H1 (cell line): ENCODE results near the gene ABL2. TPM values are rescaled to one million over a fixed set of nuclear protein-coding genes. Genes with fewer than 3 reads are reported as not detected.

ENCODE experiments used
- CTCF ChIA-PET: fragments of 300-600 bp; sonication (Branson Sonifier 250); formaldehyde crosslinking; loops from one replicate; lab custom pipeline; 2021; ENCODE audit not compliant: partially characterized antibody; lab: Charles Lee
- POLR2A ChIA-PET: fragments of 300-600 bp; sonication (Branson Sonifier 250); formaldehyde crosslinking; loops from one replicate; lab custom pipeline; 2021; ENCODE audit warnings: inconsistent platforms; ENCODE audit not compliant: partially characterized antibody; lab: Charles Lee
- DNase-seq, 2 experiments: peaks; one replicate each; pipeline versions ENCODE4 v3.0.0 to v3.0.0-alpha.2; 2010 to 2022; ENCODE audit warnings: low spot score in 2 of 2, low read depth in 1 of 2, mixed read lengths in 1 of 2
- FAIRE-seq: peaks from 2 replicates; lab custom pipeline; 2011; peaks lifted over from hg19 to GRCh38; lab: Jason Lieb, UNC
- H2AFZ ChIP-seq: 2 replicates; pipeline ENCODE4 v1.8.1; 2012; ENCODE audit warnings: low read length, inconsistent platforms
- H2AK5ac ChIP-seq: 2 replicates; pipeline ENCODE4 v1.6.1; 2013; ENCODE audit warnings: low read depth, low read length
- H2BK120ac ChIP-seq: replicated peaks from 2 replicates; pipeline ENCODE3; 2013; ENCODE audit warnings: low read depth, low read length, inconsistent platforms
- H2BK12ac ChIP-seq: 2 replicates; pipeline ENCODE4 v1.6.1; 2013; ENCODE audit warnings: low read depth, low read length
- H2BK15ac ChIP-seq: 2 replicates; pipeline ENCODE4 v1.6.1; 2013; ENCODE audit warnings: low read length
- H2BK20ac ChIP-seq: 2 replicates; pipeline ENCODE4 v1.6.1; 2013; ENCODE audit warnings: low read length
- H2BK5ac ChIP-seq: 2 replicates; pipeline ENCODE4 v1.6.1; 2013; ENCODE audit warnings: low read depth, low read length
- H3K14ac ChIP-seq: 2 replicates; pipeline ENCODE4 v1.6.1; 2013; ENCODE audit warnings: inconsistent platforms; ENCODE audit not compliant: insufficient read length
- H3K18ac ChIP-seq: 2 replicates; pipeline ENCODE4 v1.6.1; 2013; ENCODE audit warnings: low read length; ENCODE audit errors: extremely low read depth
- H3K23ac ChIP-seq: 2 replicates; pipeline ENCODE4 v1.6.1; 2013; ENCODE audit warnings: inconsistent platforms; ENCODE audit not compliant: insufficient read length
- H3K23me2 ChIP-seq: 2 replicates; pipeline ENCODE4 v1.6.1; 2013; ENCODE audit warnings: low read depth, low read length
- H3K27ac ChIP-seq: 2 replicates; pipeline ENCODE4 v1.6.1; 2011; ENCODE audit warnings: low read depth, low read length, inconsistent platforms
- H3K27me3 ChIP-seq, 4 experiments: replicated peaks in 1 of 4; 1 replicate in 1 of 4; 2 replicates in 3 of 4; pipeline versions ENCODE4 v1.6.1 to v1.8.1; 2011 to 2013; ENCODE audit warnings: low read length in 3 of 4, mild to moderate bottlenecking in 3 of 4, inconsistent platforms in 2 of 4, mixed read lengths in 2 of 4, moderate library complexity in 1 of 4; ENCODE audit not compliant: control insufficient read depth in 3 of 4, insufficient read depth in 3 of 4; ENCODE audit errors: extremely low read depth in 1 of 4
- H3K36me3 ChIP-seq, 4 experiments: 2 replicates each; pipeline versions ENCODE4 v1.6.1 to v1.8.1; 2011 to 2013; ENCODE audit warnings: mild to moderate bottlenecking in 4 of 4, low read length in 3 of 4, moderate library complexity in 2 of 4, control low read depth in 1 of 4, inconsistent platforms in 1 of 4; ENCODE audit not compliant: insufficient read depth in 4 of 4, control insufficient read depth in 2 of 4
- H3K4ac ChIP-seq: replicated peaks from 2 replicates; pipeline ENCODE3; 2013; ENCODE audit warnings: low read length, low read depth, mixed read lengths, inconsistent platforms; ENCODE audit not compliant: insufficient read length
- H3K4me1 ChIP-seq, 4 experiments: replicated peaks in 1 of 4; 1 replicate in 1 of 4; 2 replicates in 3 of 4; pipeline versions ENCODE4 v1.6.1 to v1.8.1; 2011 to 2013; ENCODE audit warnings: low read length in 3 of 4, inconsistent platforms in 2 of 4, mixed read lengths in 1 of 4; ENCODE audit not compliant: insufficient read depth in 4 of 4, control insufficient read depth in 3 of 4
- H3K4me2 ChIP-seq, 2 experiments: 2 replicates each; pipeline versions ENCODE4 v1.6.1 to v1.8.1; 2011 to 2013; ENCODE audit warnings: low read depth in 2 of 2, low read length in 2 of 2, control low read depth in 1 of 2, inconsistent platforms in 1 of 2, mild to moderate bottlenecking in 1 of 2; ENCODE audit not compliant: insufficient read depth in 1 of 2
- H3K4me3 ChIP-seq, 4 experiments: fragments of 200-600, 300-600 bp in 1 of 4; sonication (generic), shearing (Covaris generic), sonication (Bioruptor Twin) in 1 of 4; 2 replicates each; pipeline versions ENCODE4 v1.5.1 to v1.8.1; 2011 to 2016; ENCODE audit warnings: low read length in 4 of 4, low read depth in 3 of 4, control low read depth in 2 of 4, inconsistent platforms in 2 of 4, mild to moderate bottlenecking in 2 of 4, mixed read lengths in 1 of 4, moderate library complexity in 1 of 4; ENCODE audit not compliant: insufficient read depth in 2 of 4; ENCODE audit errors: extremely low read depth in 1 of 4
- H3K56ac ChIP-seq: replicated peaks from 2 replicates; pipeline ENCODE3; 2013; ENCODE audit warnings: low read depth, mild to moderate bottlenecking, mixed read lengths, low read length, inconsistent platforms; ENCODE audit not compliant: insufficient read length
- H3K79me1 ChIP-seq: 2 replicates; pipeline ENCODE4 v1.6.1; 2013; ENCODE audit warnings: low read depth, low read length, control low read depth
- H3K79me2 ChIP-seq, 2 experiments: 2 replicates each; pipeline versions ENCODE4 v1.6.1 to v1.8.1; 2012 to 2013; ENCODE audit warnings: low read length in 2 of 2, mild to moderate bottlenecking in 2 of 2, inconsistent platforms in 1 of 2; ENCODE audit not compliant: insufficient read depth in 2 of 2, control insufficient read depth in 1 of 2
- H3K9ac ChIP-seq, 4 experiments: replicated peaks in 1 of 4; 1 replicate in 1 of 4; 2 replicates in 3 of 4; pipeline versions ENCODE4 v1.6.1 to v1.8.1; 2011 to 2013; ENCODE audit warnings: low read depth in 3 of 4, low read length in 3 of 4, control low read depth in 2 of 4, mild to moderate bottlenecking in 2 of 4, moderate library complexity in 2 of 4, inconsistent platforms in 1 of 4; ENCODE audit errors: extremely low read depth in 1 of 4
- H3K9me3 ChIP-seq, 2 experiments: 2 replicates each; pipeline versions ENCODE4 v1.6.1 to v1.8.1; 2012 to 2013; ENCODE audit warnings: mild to moderate bottlenecking in 2 of 2, moderate library complexity in 2 of 2, control low read depth in 1 of 2, inconsistent platforms in 1 of 2, low read depth in 1 of 2, low read length in 1 of 2, mixed read lengths in 1 of 2; ENCODE audit not compliant: insufficient read depth in 2 of 2
- H4K20me1 ChIP-seq, 2 experiments: replicated peaks in 1 of 2; 2 replicates each; pipeline versions ENCODE3 to v1.8.1; 2011 to 2013; ENCODE audit warnings: inconsistent platforms in 2 of 2, low read length in 2 of 2, mild to moderate bottlenecking in 1 of 2; ENCODE audit not compliant: insufficient read depth in 2 of 2, control insufficient read depth in 1 of 2
- H4K5ac ChIP-seq: 2 replicates; pipeline ENCODE4 v1.6.1; 2013; ENCODE audit warnings: low read length, low read depth, mixed read lengths, inconsistent platforms; ENCODE audit not compliant: insufficient read length
- H4K8ac ChIP-seq: 2 replicates; pipeline ENCODE4 v1.8.0; 2013; ENCODE audit warnings: mild to moderate bottlenecking, moderate library complexity, low read length, inconsistent platforms; ENCODE audit not compliant: insufficient read depth; ENCODE audit errors: extremely low read depth
- H4K91ac ChIP-seq: replicated peaks from 2 replicates; pipeline ENCODE3; 2013; ENCODE audit warnings: low read length, mixed read lengths, inconsistent platforms; ENCODE audit not compliant: insufficient read length
- HDAC6 ChIP-seq: IDR thresholded peaks from one replicate; pipeline ENCODE4 v1.7.1; 2012; ENCODE audit warnings: low read depth, mild to moderate bottlenecking, inconsistent platforms, low read length, moderate library complexity
- POLR2A ChIP-seq, 2 experiments: IDR thresholded peaks; 1 replicate in 1 of 2; 2 replicates in 1 of 2; pipeline ENCODE4 v1.6.1; 2011; ENCODE audit warnings: low read depth in 2 of 2, low read length in 2 of 2, mild to moderate bottlenecking in 2 of 2; ENCODE audit errors: control extremely low read depth in 1 of 2
- POLR2AphosphoS5 ChIP-seq: IDR thresholded peaks from 2 replicates; pipeline ENCODE4 v1.6.1; 2011; ENCODE audit warnings: low read depth, low read length
- RNF2 ChIP-seq: fragments of 200-900, 300-1000 bp; sonication (generic); IDR thresholded peaks from 2 replicates; pipeline ENCODE4 v1.7.1; 2016; ENCODE audit warnings: borderline replicate concordance, low read depth, mild to moderate bottlenecking, antibody characterized with exemption, low read length; ENCODE audit not compliant: poor library complexity, severe bottlenecking; ENCODE audit errors: missing control alignments
- WGBS, 2 experiments: shearing (Covaris generic) in 1 of 2; methylation state at CpG; one replicate each; pipeline versions ENCODE4 v1.1.6 to v1.1.7; 2013 to 2015; ENCODE audit warnings: low lambda C conversion rate in 2 of 2, mixed read lengths in 2 of 2, inconsistent platforms in 1 of 2, low coverage in 1 of 2, missing lambda C conversion rate in 1 of 2; ENCODE audit not compliant: insufficient replicate concordance in 2 of 2, insufficient coverage in 1 of 2, insufficient read length in 1 of 2; ENCODE audit errors: extremely low coverage in 1 of 2, missing lambda C conversion rate in 1 of 2; 5-methylcytosine and 5-hydroxymethylcytosine counted together
- polyA plus RNA-seq, 7 experiments: library from polyadenylated mRNA; depleted of rRNA in 3 of 7; stranded (reverse) in 5 of 7; unstranded in 2 of 7; fragments of >200 nt in 5 of 7; fragments of 200-250 nt in 2 of 7; gene quantifications; 1 replicate in 5 of 7; 2 replicates in 1 of 7; 4 replicates in 1 of 7; pipeline versions ENCODE4 v1.2.1 to v1.2.3, GENCODE V29; 2011 to 2013; ENCODE audit warnings: missing spikeins in 2 of 7, mixed read lengths in 2 of 7
- total RNA-seq: library from RNA; stranded (reverse); fragmentation: NEBNext Ultra II Directional; extraction: Animal tissue kit (Norgen Biotek cat#: 25700); gene quantifications from 2 replicates; pipeline ENCODE4 v1.2.1, GENCODE V29; 2021
- TF ChIP-seq, protein P1 (sequence below), 3 experiments: IDR thresholded peaks; 1 replicate in 2 of 3; 2 replicates in 1 of 3; pipeline versions ENCODE4 v1.5.1 to v1.6.1; 2011; ENCODE audit warnings: low read length in 3 of 3, mild to moderate bottlenecking in 3 of 3, inconsistent platforms in 2 of 3, low read depth in 1 of 3, moderate library complexity in 1 of 3; ENCODE audit not compliant: insufficient read depth in 1 of 3; ENCODE audit errors: control extremely low read depth in 1 of 3

Gene ABL2
- total and polyA plus RNA-seq, 2 of the 8 experiments (the other 6 are each of a cell fraction or from before 2014, with no cell fraction given) = 4.5 to 19.1 TPM

DNA sequence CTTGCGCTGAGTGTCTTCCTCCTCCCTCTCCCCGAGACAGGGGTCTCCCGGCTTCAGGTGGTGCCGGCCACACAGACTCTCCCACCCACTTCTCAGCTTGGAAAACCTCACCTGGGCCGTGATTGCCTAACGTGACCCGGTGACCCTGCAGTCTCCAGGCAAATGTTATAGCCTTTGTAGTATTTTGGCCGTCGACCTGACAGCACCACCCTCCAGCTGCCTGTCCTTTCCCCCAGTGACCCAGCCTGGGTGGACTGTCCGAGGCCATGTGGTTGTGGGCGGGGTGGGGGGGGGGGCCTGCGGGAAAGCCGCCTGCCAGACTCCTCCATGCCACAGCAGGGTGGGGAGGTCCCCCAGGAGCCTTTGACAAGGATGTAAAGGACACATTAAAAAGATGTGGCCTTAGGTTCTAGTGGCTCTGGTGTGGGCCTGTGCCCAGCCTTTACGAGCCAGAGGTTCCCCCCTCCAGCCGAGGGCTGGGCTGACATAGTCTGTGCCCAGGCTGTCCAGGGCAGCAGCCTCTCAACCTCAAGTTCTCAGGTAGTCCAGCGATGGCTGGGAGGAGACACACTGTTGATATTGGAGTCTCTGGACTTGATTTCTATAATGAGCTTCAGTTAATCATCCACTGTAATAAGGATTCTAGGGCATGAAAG, 139.5 kb downstream of the ABL2 start:
- POLR2A ChIA-PET = interaction anchor here (0.6 to 1.4 kb wide), 2 partner anchors 9 to 14 kb away, joined by 3 to 4 read pairs; partner anchors contain the start of gene TOR3A
- CTCF ChIA-PET = interaction anchor here (0.9 to 5.7 kb wide), 8 partner anchors 10 to 281 kb away, joined by 3 to 41 read pairs (median 4); no protein-coding TSS in a partner anchor
- Histone ChIP-seq H3K14ac (no peak overlapping the region), H2BK15ac (no peak overlapping the region), H3K4me1 (peaks cover 0 to 19% (median 12%) of the 10 kb centered on the region in 4 experiments; a peak in 6 of 7 replicates), H3K56ac (no peak overlapping the region), H3K9me3 (no peaks in the 10 kb centered on the region), H3K23ac (no peak overlapping the region), H3K4me2 (0 out of 4 replicates have a peak overlapping the region, but pooled peaks have one; percentile 0 to 73), H3K36me3 (peaks cover 5 to 28% (median 18%) of the 10 kb centered on the region in 4 experiments), H4K8ac (no peak overlapping the region), H3K27me3 (no peaks in the 10 kb centered on the region), H2AFZ (no peak overlapping the region), H2AK5ac (no peak overlapping the region), H3K4me3 (no peak overlapping the region), H2BK120ac (no peak overlapping the region), H2BK5ac (no peak overlapping the region), H4K5ac (no peak overlapping the region), H3K79me2 (peaks cover 0 to 17% of the 10 kb centered on the region in 2 experiments; a peak in 1 of 4 replicates), H2BK12ac (no peak overlapping the region), H3K27ac (no peak overlapping the region), H3K18ac (no peak overlapping the region), H3K23me2 (no peaks in the 10 kb centered on the region; the same call in 1 of the 2 replicates), H4K20me1 (peaks cover 5 to 7% of the 10 kb centered on the region in 2 experiments), H2BK20ac (no peak overlapping the region), H3K9ac (no peak overlapping the region), H4K91ac (no peak overlapping the region), H3K4ac (no peak overlapping the region), H3K79me1 (peaks cover 8% of the 10 kb centered on the region; the same call in 1 of the 2 replicates)
- 86% methylated on average over 14 of the region's 16 CpGs; no CpG with 5 or more reads in 1 of the 2 experiments for WGBS, 2 experiments
- no peak for TF ChIP-seq HDAC6
- TF ChIP-seq, protein P1, sequence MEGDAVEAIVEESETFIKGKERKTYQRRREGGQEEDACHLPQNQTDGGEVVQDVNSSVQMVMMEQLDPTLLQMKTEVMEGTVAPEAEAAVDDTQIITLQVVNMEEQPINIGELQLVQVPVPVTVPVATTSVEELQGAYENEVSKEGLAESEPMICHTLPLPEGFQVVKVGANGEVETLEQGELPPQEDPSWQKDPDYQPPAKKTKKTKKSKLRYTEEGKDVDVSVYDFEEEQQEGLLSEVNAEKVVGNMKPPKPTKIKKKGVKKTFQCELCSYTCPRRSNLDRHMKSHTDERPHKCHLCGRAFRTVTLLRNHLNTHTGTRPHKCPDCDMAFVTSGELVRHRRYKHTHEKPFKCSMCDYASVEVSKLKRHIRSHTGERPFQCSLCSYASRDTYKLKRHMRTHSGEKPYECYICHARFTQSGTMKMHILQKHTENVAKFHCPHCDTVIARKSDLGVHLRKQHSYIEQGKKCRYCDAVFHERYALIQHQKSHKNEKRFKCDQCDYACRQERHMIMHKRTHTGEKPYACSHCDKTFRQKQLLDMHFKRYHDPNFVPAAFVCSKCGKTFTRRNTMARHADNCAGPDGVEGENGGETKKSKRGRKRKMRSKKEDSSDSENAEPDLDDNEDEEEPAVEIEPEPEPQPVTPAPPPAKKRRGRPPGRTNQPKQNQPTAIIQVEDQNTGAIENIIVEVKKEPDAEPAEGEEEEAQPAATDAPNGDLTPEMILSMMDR (IDR thresholded peaks at IDR 0.05; ENCODE audit: control extremely low read depth in 1 of 3, insufficient read depth in 1 of 3, low read depth in 1 of 3, low read length in 3 of 3) = no peak
- TF ChIP-seq POLR2AphosphoS5 = peak; percentile 37; the same call in 1 of the 2 replicates
- TF ChIP-seq POLR2A (IDR thresholded peaks at IDR 0.05; ENCODE audit: control extremely low read depth in 1 of 2, low read depth in 2 of 2, low read length in 2 of 2) = 0 out of 3 replicates have a peak, but pooled peaks of 1 of the 2 experiments have one; percentile 36
- no peak for TF ChIP-seq RNF2
- DNase-seq (no peak), FAIRE-seq (no peak)
